HEK293T (cell line): Measurements from ENCODE around the gene CCDC185.

Source experiments
- FOXK2 ChIP-seq: fragments of 450-650 bp; IDR thresholded peaks from 2 replicates; pipeline ENCODE4 v1.6.1; 2016; ENCODE audit warnings: mild to moderate bottlenecking
- FOXM1 ChIP-seq: fragments of 450-650 bp; IDR thresholded peaks from 2 replicates; pipeline ENCODE4 v1.6.1; 2017; ENCODE audit warnings: mild to moderate bottlenecking, borderline replicate concordance
- SP1 ChIP-seq: fragments of 450-650 bp; IDR thresholded peaks from 2 replicates; pipeline ENCODE4 v1.6.1; 2017

DNA sequence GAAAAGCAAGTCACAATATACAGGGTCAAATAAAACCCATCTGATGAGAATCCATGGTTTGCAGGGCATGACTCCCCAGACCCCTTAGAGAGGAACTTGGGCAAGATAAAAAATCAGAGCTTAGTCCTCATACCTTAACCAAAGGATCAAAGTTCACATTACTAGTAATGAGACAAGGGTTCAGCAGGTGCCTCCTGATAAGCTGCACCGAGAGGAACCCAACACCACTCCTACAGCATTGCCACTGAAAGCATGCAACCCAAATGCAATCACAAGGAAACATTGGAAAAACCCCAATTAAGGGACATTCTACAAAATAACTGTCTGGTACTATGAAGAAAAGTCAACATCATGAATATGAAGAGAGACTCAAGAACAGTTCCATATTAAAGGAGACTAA lies 29.7 kb downstream of the CCDC185 start:
- TF ChIP-seq FOXM1 = no peak
- TF ChIP-seq FOXK2 = no peak
- TF ChIP-seq SP1 = no peak
